ENCODE measurements around the gene AWAT1. TPM values are rescaled to one million over a fixed set of nuclear protein-coding genes. Genes with fewer than 3 reads are reported as not detected.
"Not testable (repeated sequence)": the region's sequence is repeated elsewhere in the genome, so short reads cannot be mapped to it uniquely, and the experiment has no call there.

AWAT1 gene
- total RNA-seq, result 10 to 100 TPM in 1 of 4 donors, 1 to 10 TPM in 3; 2.7 to 13.5 (median 4.0) TPM

DNA sequence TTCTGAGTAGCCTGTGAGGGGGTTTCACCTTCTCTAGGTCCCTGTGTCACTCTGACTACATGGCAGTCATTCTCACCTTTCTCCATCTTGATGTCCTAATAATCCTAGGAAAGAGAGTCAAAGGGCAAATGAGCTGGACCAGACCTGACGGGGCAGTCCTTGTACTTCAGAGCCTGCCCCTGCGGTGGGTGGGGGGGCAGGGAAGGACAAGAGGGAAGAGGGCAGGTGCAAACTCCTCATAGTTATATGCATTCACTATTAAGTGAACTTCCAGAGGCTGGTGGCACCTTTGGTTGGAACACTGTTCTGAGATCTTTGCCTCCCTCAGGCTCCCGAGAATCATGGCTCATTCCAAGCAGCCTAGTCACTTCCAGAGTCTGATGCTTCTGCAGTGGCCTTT is at the start of gene AWAT1:
TSS of gene AWAT1 (plus strand) at position 301 of the 400 bp plus-strand sequence. CDS start at position 342, 41 bp downstream.
- no peak within 1 kb of the TSS for H3K27ac ChIP-seq
- no peaks in the 10 kb centered on the region for H3K27me3 ChIP-seq
- H3K36me3 ChIP-seq, result no peaks in the 10 kb centered on the region
- TF ChIP-seq POLR2A (IDR thresholded peaks at IDR 0.05) (no peak), EP300 (IDR thresholded peaks at IDR 0.05) (no peak), POLR2AphosphoS5 (IDR thresholded peaks at IDR 0.05) (no peak)
- TF ChIP-seq, protein P1, sequence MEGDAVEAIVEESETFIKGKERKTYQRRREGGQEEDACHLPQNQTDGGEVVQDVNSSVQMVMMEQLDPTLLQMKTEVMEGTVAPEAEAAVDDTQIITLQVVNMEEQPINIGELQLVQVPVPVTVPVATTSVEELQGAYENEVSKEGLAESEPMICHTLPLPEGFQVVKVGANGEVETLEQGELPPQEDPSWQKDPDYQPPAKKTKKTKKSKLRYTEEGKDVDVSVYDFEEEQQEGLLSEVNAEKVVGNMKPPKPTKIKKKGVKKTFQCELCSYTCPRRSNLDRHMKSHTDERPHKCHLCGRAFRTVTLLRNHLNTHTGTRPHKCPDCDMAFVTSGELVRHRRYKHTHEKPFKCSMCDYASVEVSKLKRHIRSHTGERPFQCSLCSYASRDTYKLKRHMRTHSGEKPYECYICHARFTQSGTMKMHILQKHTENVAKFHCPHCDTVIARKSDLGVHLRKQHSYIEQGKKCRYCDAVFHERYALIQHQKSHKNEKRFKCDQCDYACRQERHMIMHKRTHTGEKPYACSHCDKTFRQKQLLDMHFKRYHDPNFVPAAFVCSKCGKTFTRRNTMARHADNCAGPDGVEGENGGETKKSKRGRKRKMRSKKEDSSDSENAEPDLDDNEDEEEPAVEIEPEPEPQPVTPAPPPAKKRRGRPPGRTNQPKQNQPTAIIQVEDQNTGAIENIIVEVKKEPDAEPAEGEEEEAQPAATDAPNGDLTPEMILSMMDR (IDR thresholded peaks at IDR 0.05), result no peak
- WGBS, result 92% methylated on average over 3 of the region's 3 CpGs
- no peak within 1 kb of the TSS for H3K4me3 ChIP-seq
- no peaks in the 10 kb centered on the region for H3K9me3 ChIP-seq
- DNase-seq (ENCODE audit: low spot score in 2 of 2), result no peak
- no peaks in the 10 kb centered on the region for H3K4me1 ChIP-seq

DNA sequence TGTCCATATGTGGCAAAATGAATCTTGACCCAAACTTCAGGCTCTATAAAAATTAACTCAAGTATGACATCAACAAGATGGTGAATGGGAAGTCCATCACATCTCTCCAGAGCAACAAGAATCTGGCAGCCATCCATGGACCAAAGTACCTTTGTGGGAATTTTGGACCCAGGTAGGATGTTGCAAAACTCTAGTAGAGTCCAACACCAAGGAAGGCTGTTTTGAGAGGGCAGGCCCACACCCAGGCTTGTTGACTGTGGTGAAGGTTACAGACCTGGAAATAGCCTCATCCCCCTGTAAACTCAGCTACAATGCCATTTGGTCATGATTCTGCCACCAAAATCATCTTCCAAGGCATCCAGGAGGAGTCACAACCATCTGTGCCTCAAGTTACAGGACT is 44.2 kb upstream of the AWAT1 start:
- no peak for DNase-seq (ENCODE audit: low spot score in 2 of 2)
- no peaks in the 10 kb centered on the region for H3K4me1 ChIP-seq
- H3K36me3 ChIP-seq, result no peaks in the 10 kb centered on the region
- no peaks in the 10 kb centered on the region for H3K27me3 ChIP-seq
- H3K27ac ChIP-seq, result no peak overlapping the region
- no peaks in the 10 kb centered on the region for H3K9me3 ChIP-seq
- no peak overlapping the region for H3K4me3 ChIP-seq
- TF ChIP-seq, protein P1 (IDR thresholded peaks at IDR 0.05), result no peak
- no peak for TF ChIP-seq EP300 (IDR thresholded peaks at IDR 0.05)
- no peak for TF ChIP-seq POLR2A (IDR thresholded peaks at IDR 0.05)
- no peak for TF ChIP-seq POLR2AphosphoS5 (IDR thresholded peaks at IDR 0.05)

DNA sequence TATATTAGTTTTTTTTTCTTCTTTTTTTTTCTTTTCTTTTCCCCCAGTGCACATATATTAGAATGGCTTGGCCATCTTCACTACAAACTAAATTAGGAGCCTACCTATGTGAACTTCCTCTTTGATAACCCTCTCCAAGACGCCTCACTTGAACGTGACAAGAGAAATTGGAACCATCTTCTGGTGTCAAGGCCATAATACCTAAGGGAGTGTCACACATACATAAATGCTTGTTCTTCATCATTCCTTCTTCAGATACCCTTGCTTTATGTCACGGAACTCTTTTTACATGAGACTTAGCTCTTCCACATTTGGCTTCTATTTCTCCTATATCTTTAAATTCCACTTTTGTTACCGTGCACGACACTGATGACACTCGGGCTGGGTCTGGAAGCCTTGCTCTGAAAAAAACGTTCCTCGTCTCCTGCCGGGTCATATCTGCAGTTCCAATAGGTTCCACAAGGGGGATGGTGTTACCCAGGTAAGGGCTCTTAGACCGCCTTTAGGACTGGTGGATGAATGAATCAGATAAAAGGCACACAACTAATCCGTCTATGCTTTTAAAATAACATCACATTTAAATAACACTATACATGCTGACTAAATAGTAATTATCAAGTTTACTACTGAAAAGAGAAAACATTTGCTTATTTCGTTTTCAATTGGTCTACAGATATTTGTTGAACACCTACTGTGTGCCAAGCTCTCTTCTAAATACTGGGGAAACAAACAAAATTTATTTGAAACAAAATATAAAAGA is 37.3 kb upstream of the AWAT1 start:
- no peaks in the 10 kb centered on the region for H3K4me1 ChIP-seq
- no peaks in the 10 kb centered on the region for H3K9me3 ChIP-seq
- no peak overlapping the region for H3K27ac ChIP-seq
- TF ChIP-seq POLR2A (IDR thresholded peaks at IDR 0.05), result no peak
- TF ChIP-seq, protein P1 (IDR thresholded peaks at IDR 0.05), result peak in 1 of 2 donors; percentile 52
- H3K27me3 ChIP-seq, result no peaks in the 10 kb centered on the region
- H3K4me3 ChIP-seq, result no peak overlapping the region
- no peaks in the 10 kb centered on the region for H3K36me3 ChIP-seq
- 18% methylated on average over 12 of the region's 12 CpGs for WGBS
- DNase-seq (ENCODE audit: low spot score in 2 of 2), result peak in 1 of 2 donors; percentile 74

DNA sequence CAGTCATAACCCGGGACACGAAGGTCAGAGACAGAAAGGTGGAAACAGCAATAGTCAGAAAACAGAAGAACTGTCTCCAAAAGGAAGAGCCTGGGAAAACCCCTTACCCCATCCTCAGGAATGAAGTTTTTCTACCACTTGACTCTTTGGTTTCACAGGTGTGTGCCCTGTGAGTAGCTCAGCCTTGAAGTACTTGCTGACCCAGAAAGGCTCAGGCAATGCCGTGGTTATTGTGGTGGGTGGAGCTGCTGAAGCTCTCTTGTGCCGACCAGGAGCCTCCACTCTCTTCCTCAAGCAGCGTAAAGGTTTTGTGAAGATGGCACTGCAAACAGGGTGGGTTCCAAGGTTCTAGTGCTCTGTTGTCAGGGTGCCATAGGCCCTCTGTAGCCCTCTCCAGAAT is 32.7 kb upstream of the AWAT1 start:
- H3K36me3 ChIP-seq, result no peaks in the 10 kb centered on the region
- no peaks in the 10 kb centered on the region for H3K4me1 ChIP-seq
- H3K4me3 ChIP-seq, result no peak overlapping the region
- H3K27ac ChIP-seq, result no peak overlapping the region
- DNase-seq (ENCODE audit: low spot score in 2 of 2), result no peak
- WGBS, result 73% methylated on average over 5 of the region's 5 CpGs
- H3K27me3 ChIP-seq, result no peaks in the 10 kb centered on the region
- TF ChIP-seq POLR2A (IDR thresholded peaks at IDR 0.05) (no peak), EP300 (IDR thresholded peaks at IDR 0.05) (no peak)
- TF ChIP-seq, protein P1 (IDR thresholded peaks at IDR 0.05), result no peak
- H3K9me3 ChIP-seq, result no peaks in the 10 kb centered on the region

DNA sequence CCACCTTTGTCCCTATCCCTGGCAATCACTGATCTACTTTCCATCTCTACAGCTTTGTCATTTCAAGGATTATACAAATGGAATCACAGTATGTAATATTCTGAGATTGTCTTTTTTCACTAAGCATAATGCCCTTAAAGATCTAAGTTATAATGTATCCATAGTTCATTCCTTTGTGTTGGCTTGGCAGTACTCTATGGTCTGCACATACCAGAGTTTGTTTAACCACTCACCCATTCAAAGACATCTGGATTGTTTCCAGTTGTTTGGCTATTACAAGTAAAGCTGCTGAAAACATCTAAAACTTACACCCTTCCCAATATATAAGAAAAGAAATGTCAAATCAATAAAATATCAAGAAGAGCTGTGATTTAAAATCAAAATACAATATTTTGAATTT is 26.0 kb upstream of the AWAT1 start:
- H3K4me3 ChIP-seq, result no peak overlapping the region
- H3K9me3 ChIP-seq, result no peaks in the 10 kb centered on the region
- H3K4me1 ChIP-seq, result no peaks in the 10 kb centered on the region
- TF ChIP-seq POLR2AphosphoS5 (IDR thresholded peaks at IDR 0.05) (no peak), POLR2A (IDR thresholded peaks at IDR 0.05) (no peak), EP300 (IDR thresholded peaks at IDR 0.05) (no peak)
- TF ChIP-seq, protein P1 (IDR thresholded peaks at IDR 0.05), result no peak
- no peak for DNase-seq (ENCODE audit: low spot score in 2 of 2)
- no peaks in the 10 kb centered on the region for H3K27me3 ChIP-seq
- H3K27ac ChIP-seq, result no peak overlapping the region
- no peaks in the 10 kb centered on the region for H3K36me3 ChIP-seq

DNA sequence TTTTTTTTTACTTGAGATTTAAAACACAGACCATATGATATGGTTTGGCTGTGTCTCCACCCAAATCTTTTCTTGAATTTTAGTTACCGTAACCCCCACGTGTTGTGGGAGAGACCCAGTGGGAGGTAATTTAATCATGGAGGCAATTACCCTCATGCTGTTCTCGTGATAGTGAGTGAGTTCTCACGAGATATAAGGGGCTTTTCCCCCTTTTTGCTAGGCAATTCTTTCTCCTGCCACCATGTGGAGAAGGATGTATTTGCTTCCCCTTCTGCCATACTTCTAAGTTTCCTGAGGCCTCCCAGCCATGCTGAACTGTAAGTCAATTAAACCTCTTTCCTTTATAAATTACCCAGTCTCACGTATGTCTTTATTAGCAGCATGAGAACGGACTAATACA is 24.9 kb upstream of the AWAT1 start:
- H3K4me3 ChIP-seq; DNase-seq (ENCODE audit: low spot score in 2 of 2): not testable (repeated sequence)

More for the DNA sequence above, 24.9 kb upstream of the AWAT1 start:
- H3K36me3 ChIP-seq, H3K9me3 ChIP-seq, H3K27me3 ChIP-seq, H3K4me1 ChIP-seq, H3K27ac ChIP-seq: not testable (repeated sequence)
- WGBS, result 66% methylated on average over 6 of the region's 6 CpGs
